ENCODE data around the gene ZNF653. TPM values are rescaled to one million over a fixed set of nuclear protein-coding genes. Genes with fewer than 3 reads are reported as not detected.

Gene ZNF653
- total and polyA plus RNA-seq, 2 donors: 6.9 to 14.1 TPM

GRCh38 chr19:11504502-11505031, 1.1 kb downstream of the ZNF653 start:
- Histone ChIP-seq H3K27ac (ENCODE audit: low read depth in 1 of 2, low read length in 1 of 2) (peak overlapping the region; percentile 86 to 97), H3K4me3 (ENCODE audit: low read length in 2 of 2) (peak overlapping the region; percentile 58 to 95), H3K9me3 (ENCODE audit: control insufficient read depth in 2 of 2, insufficient read depth in 1 of 2, low read length in 1 of 2) (peaks cover 0 to 5% of the 10 kb centered on the region in 2 donors), H3K4me1 (ENCODE audit: control insufficient read depth in 2 of 2, insufficient read depth in 2 of 2, low read length in 2 of 2) (peaks cover 5 to 20% of the 10 kb centered on the region in 2 donors), H3K36me3 (ENCODE audit: control insufficient read depth in 2 of 2, insufficient read depth in 2 of 2, low read length in 1 of 2) (peaks cover 0 to 3% of the 10 kb centered on the region in 2 donors), H3K27me3 (ENCODE audit: control insufficient read depth in 2 of 2, insufficient read depth in 1 of 2, low read length in 1 of 2) (no peaks in the 10 kb centered on the region)
- WGBS: 57% methylated on average over 7 of the region's 7 CpGs
- no peak for DNase-seq (ENCODE audit: low read depth in 6 of 9, low spot score in 9 of 9)

DNA sequence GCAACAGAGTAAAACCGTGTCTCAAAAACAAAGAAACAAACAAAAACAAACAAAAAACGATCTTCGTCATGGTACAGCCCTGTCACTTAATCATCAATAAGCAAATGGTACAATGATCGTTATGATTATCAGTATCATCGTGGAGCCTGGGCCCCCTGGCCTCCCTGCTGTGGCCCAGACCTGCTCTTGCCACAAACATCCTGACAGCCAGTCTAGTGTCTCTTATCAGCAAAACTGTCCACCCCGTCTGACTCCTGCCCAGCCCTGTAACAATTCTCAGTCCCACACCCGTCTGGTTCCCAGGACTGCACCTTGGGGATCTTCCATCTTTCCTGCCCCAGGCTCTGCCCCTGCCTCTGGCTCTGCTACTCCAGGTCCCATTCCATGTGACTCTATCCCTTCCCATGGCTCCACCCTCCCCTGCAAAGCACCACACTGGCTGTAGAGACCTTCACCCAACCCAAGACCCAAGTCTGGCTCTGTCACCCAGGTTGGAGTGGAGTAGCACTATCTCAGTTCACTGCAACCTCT, 5.7 kb downstream of the ZNF653 start:
- Histone ChIP-seq H3K4me1 (ENCODE audit: control insufficient read depth in 2 of 2, insufficient read depth in 2 of 2, low read length in 2 of 2) (peaks cover 0 to 7% of the 10 kb centered on the region in 2 donors), H3K36me3 (ENCODE audit: control insufficient read depth in 2 of 2, insufficient read depth in 2 of 2, low read length in 1 of 2) (peaks cover 14 to 28% of the 10 kb centered on the region in 2 donors), H3K9me3 (ENCODE audit: control insufficient read depth in 2 of 2, insufficient read depth in 1 of 2, low read length in 1 of 2) (no peaks in the 10 kb centered on the region), H3K27ac (ENCODE audit: low read depth in 1 of 2, low read length in 1 of 2) (no peak overlapping the region), H3K4me3 (ENCODE audit: low read length in 2 of 2) (no peak overlapping the region), H3K27me3 (ENCODE audit: control insufficient read depth in 2 of 2, insufficient read depth in 1 of 2, low read length in 1 of 2) (no peaks in the 10 kb centered on the region)
- no peak for DNase-seq (ENCODE audit: low read depth in 6 of 9, low spot score in 9 of 9)
- 97% methylated on average over 7 of the region's 7 CpGs for WGBS

DNA sequence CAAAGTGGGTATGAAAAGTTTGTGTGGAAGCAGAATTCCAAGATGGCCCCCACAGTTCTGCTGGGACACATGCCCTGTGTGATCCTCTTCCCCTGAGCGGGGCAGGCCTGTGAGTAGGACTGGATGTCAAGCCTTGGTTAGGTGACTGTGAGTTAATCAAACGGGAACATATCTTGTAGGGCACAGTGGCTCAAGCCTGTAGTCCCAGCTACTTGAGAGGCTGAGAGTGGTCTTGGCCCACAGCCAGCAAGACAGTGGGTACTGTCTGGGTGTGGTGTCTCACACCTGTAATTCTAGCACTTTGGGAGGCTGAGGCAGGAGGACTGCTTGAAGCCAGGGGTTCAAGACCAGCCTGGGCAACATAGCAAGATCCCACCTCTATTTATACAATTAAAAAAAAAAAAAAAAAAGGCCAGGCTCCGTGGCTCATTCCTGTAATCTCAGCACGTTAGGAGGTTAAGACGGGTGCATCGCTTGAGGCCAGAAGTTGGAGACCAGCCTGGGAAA, 6.4 kb downstream of the ZNF653 start:
- 91% methylated on average over 6 of the region's 6 CpGs for WGBS
- Histone ChIP-seq H3K27ac (ENCODE audit: low read depth in 1 of 2, low read length in 1 of 2) (no peak overlapping the region), H3K4me3 (ENCODE audit: low read length in 2 of 2) (no peak overlapping the region), H3K27me3 (ENCODE audit: control insufficient read depth in 2 of 2, insufficient read depth in 1 of 2, low read length in 1 of 2) (no peaks in the 10 kb centered on the region), H3K9me3 (ENCODE audit: control insufficient read depth in 2 of 2, insufficient read depth in 1 of 2, low read length in 1 of 2) (no peaks in the 10 kb centered on the region), H3K36me3 (ENCODE audit: control insufficient read depth in 2 of 2, insufficient read depth in 2 of 2, low read length in 1 of 2) (peaks cover 15 to 35% of the 10 kb centered on the region in 2 donors), H3K4me1 (ENCODE audit: control insufficient read depth in 2 of 2, insufficient read depth in 2 of 2, low read length in 2 of 2) (peaks cover 0 to under 1% of the 10 kb centered on the region in 2 donors)
- no peak for DNase-seq (ENCODE audit: low read depth in 6 of 9, low spot score in 9 of 9)

DNA sequence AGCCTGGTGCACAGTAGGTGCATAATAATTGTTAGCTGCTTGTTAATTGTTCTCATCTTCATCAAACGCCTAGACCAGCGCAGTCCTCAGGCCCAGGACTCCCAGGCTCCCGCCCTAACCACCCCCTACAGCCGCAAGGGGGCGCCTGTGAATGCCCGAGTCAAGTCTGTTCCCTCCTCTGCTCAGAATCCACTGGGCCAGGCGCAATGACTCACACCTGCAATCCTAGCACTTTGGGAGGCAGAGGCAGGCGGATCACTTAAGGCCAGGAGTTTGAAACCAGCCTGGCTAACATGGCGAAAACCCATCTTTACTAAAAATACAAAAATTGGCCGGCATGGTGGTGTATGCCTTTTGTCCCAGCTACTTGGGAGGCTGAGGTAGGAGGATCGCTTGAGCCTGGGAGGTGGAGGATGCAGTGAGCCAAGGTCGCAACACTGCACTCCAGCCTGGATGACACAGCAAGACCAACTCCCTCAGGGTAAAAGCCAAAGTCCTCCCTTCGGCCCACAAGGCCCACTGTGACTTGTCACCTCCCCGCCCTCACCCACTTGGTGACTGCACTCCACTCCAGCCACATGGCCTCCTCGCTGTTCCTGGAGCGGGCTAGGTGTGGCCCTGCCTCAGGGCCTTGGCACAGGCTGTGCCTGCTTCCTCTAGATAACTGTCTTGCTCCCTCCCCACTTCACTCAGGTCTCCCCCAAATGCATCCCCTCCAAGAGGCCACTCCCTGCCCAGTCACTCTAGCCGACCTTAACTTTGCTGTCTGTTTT, 9.1 kb downstream of the ZNF653 start:
- Histone ChIP-seq H3K27me3 (ENCODE audit: control insufficient read depth in 2 of 2, insufficient read depth in 1 of 2, low read length in 1 of 2) (no peaks in the 10 kb centered on the region), H3K4me3 (ENCODE audit: low read length in 2 of 2) (no peak overlapping the region), H3K27ac (ENCODE audit: low read depth in 1 of 2, low read length in 1 of 2) (peak overlapping the region in 1 of 2 donors; percentile 47), H3K4me1 (ENCODE audit: control insufficient read depth in 2 of 2, insufficient read depth in 2 of 2, low read length in 2 of 2) (no peaks in the 10 kb centered on the region), H3K36me3 (ENCODE audit: control insufficient read depth in 2 of 2, insufficient read depth in 2 of 2, low read length in 1 of 2) (peaks cover 20 to 42% of the 10 kb centered on the region in 2 donors), H3K9me3 (ENCODE audit: control insufficient read depth in 2 of 2, insufficient read depth in 1 of 2, low read length in 1 of 2) (no peaks in the 10 kb centered on the region)
- peak in 4 of 9 donors; percentile 32 to 58 (median 46) for DNase-seq (ENCODE audit: low read depth in 6 of 9, low spot score in 9 of 9)
- 85% methylated on average over 17 of the region's 17 CpGs for WGBS

- Histone ChIP-seq H3K27me3 (ENCODE audit: control insufficient read depth in 2 of 2, insufficient read depth in 1 of 2, low read length in 1 of 2) (no peaks in the 10 kb centered on the region), H3K36me3 (ENCODE audit: control insufficient read depth in 2 of 2, insufficient read depth in 2 of 2, low read length in 1 of 2) (peaks cover 20 to 47% of the 10 kb centered on the region in 2 donors), H3K4me3 (ENCODE audit: low read length in 2 of 2) (no peak overlapping the region), H3K9me3 (ENCODE audit: control insufficient read depth in 2 of 2, insufficient read depth in 1 of 2, low read length in 1 of 2) (no peaks in the 10 kb centered on the region), H3K4me1 (ENCODE audit: control insufficient read depth in 2 of 2, insufficient read depth in 2 of 2, low read length in 2 of 2) (no peaks in the 10 kb centered on the region), H3K27ac (ENCODE audit: low read depth in 1 of 2, low read length in 1 of 2) (no peak overlapping the region)
- 98% methylated on average over 22 of the region's 22 CpGs for WGBS
- no peak for DNase-seq (ENCODE audit: low read depth in 6 of 9, low spot score in 9 of 9)
These were observed 9.8 kb downstream of the ZNF653 start for GRCh38 chr19:11495885-11496284.

DNA sequence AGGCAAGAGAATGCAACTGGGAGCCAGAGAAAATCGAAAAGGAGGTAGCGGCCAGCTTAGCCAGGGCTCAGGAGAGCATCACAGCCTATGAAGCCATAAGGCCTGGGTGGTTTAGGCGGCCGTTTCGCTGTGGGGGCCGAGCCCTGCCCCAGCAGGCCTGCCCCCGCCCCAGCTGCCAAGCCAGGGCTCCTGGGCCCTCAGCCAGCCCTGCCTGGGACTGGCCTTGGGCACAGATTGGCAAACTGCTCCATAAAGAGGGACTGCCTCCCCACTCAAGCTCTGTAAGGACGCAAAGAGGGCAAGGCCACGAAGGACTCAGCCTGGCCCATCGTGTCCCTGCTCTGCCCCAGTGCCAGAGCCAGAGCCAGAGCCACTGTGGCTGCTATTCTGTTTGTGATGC, 10.2 kb downstream of the ZNF653 start:
- Histone ChIP-seq H3K27me3 (ENCODE audit: control insufficient read depth in 2 of 2, insufficient read depth in 1 of 2, low read length in 1 of 2) (no peaks in the 10 kb centered on the region), H3K36me3 (ENCODE audit: control insufficient read depth in 2 of 2, insufficient read depth in 2 of 2, low read length in 1 of 2) (peaks cover 23 to 48% of the 10 kb centered on the region in 2 donors), H3K4me3 (ENCODE audit: low read length in 2 of 2) (no peak overlapping the region), H3K9me3 (ENCODE audit: control insufficient read depth in 2 of 2, insufficient read depth in 1 of 2, low read length in 1 of 2) (no peaks in the 10 kb centered on the region), H3K27ac (ENCODE audit: low read depth in 1 of 2, low read length in 1 of 2) (no peak overlapping the region), H3K4me1 (ENCODE audit: control insufficient read depth in 2 of 2, insufficient read depth in 2 of 2, low read length in 2 of 2) (no peaks in the 10 kb centered on the region)
- DNase-seq (ENCODE audit: low read depth in 6 of 9, low spot score in 9 of 9): no peak
- WGBS: 97% methylated on average over 10 of the region's 10 CpGs

DNA sequence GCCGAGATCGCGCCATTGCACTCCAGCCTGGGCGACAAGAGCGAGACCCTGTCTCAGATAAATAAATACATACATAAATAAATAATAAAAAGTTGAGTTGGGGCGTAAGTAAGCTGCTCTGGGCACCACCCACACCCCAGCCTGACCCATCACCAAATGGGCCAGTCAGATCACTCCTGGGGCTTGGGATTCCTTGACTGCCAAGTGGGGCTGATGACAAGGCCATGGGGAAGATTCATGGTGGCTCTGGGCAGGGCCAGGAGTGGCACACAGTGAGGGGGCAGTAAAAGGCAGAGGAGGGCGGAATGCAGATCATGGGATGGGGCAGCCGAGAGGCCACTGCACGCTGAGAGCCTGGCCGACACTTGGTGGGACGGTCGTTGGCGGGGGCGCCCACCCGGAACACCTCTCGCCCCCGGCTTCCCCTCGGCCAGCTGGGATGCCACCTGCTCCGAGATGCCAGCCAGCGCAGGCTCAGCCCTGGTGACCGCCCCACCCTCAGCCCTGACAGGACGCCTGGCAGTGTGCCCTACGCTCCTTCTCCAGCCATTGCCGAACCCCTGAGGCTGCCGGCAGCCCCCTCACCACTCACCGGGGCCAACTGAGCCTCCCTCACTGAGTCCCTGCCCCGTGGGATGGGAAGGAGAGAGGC, 10.9 kb downstream of the ZNF653 start:
- Histone ChIP-seq H3K4me3 (ENCODE audit: low read length in 2 of 2) (no peak overlapping the region), H3K27ac (ENCODE audit: low read depth in 1 of 2, low read length in 1 of 2) (no peak overlapping the region), H3K36me3 (ENCODE audit: control insufficient read depth in 2 of 2, insufficient read depth in 2 of 2, low read length in 1 of 2) (peaks cover 26 to 52% of the 10 kb centered on the region in 2 donors), H3K9me3 (ENCODE audit: control insufficient read depth in 2 of 2, insufficient read depth in 1 of 2, low read length in 1 of 2) (no peaks in the 10 kb centered on the region), H3K27me3 (ENCODE audit: control insufficient read depth in 2 of 2, insufficient read depth in 1 of 2, low read length in 1 of 2) (no peaks in the 10 kb centered on the region), H3K4me1 (ENCODE audit: control insufficient read depth in 2 of 2, insufficient read depth in 2 of 2, low read length in 2 of 2) (no peaks in the 10 kb centered on the region)
- no peak for DNase-seq (ENCODE audit: low read depth in 6 of 9, low spot score in 9 of 9)
- 99% methylated on average over 27 of the region's 27 CpGs for WGBS

DNA sequence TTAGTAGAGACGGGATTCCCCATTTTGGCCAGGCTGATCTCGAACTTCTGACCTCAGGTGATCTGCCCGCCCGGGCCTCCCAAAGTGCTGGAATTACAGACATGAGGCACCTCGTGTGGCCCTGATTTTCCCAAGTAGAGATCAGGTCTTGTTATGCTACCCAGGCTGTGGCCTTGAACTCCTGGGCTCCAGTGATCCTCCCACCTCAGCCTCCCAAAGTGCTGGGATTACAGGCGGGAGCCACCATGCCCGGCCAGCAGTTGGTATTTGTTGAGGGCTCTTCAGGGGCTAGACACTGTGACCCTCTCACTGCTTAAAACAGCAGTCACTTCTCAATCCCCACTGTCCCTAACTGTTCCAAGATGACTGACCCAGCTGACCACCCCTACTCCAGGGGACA, 16.3 kb downstream of the ZNF653 start:
- Histone ChIP-seq H3K9me3 (ENCODE audit: control insufficient read depth in 2 of 2, insufficient read depth in 1 of 2, low read length in 1 of 2) (no peaks in the 10 kb centered on the region), H3K4me3 (ENCODE audit: low read length in 2 of 2) (no peak overlapping the region), H3K27me3 (ENCODE audit: control insufficient read depth in 2 of 2, insufficient read depth in 1 of 2, low read length in 1 of 2) (no peaks in the 10 kb centered on the region), H3K36me3 (ENCODE audit: control insufficient read depth in 2 of 2, insufficient read depth in 2 of 2, low read length in 1 of 2) (peaks cover 17 to 42% of the 10 kb centered on the region in 2 donors), H3K27ac (ENCODE audit: low read depth in 1 of 2, low read length in 1 of 2) (no peak overlapping the region), H3K4me1 (ENCODE audit: control insufficient read depth in 2 of 2, insufficient read depth in 2 of 2, low read length in 2 of 2) (no peaks in the 10 kb centered on the region)
- 98% methylated on average over 7 of the region's 7 CpGs for WGBS
- no peak for DNase-seq (ENCODE audit: low read depth in 6 of 9, low spot score in 9 of 9)

Data from thymus (tissue), 11 donors.